Neural cell (in vitro differentiated cells): Measurements from ENCODE around the gene CLEC1B.

Experiments used
- EP300 ChIP-seq: fragments of 450-650 bp; conservative IDR thresholded peaks from 2 replicates; pipeline ENCODE4 v1.6.1; 2014; ENCODE audit warnings: antibody characterized with exemption, mild to moderate bottlenecking, moderate library complexity; ENCODE audit not compliant: poor library complexity, severe bottlenecking
- POLR2AphosphoS5 ChIP-seq: IDR thresholded peaks from 2 replicates; pipeline ENCODE4 v1.6.1; 2012
- RAD21 ChIP-seq: fragments of 450-650 bp; conservative IDR thresholded peaks from 2 replicates; pipeline ENCODE4 v1.6.1; 2014; ENCODE audit warnings: antibody characterized with exemption, mild to moderate bottlenecking, moderate library complexity
- TAF1 ChIP-seq: IDR thresholded peaks from 2 replicates; pipeline ENCODE4 v1.6.1; 2012; ENCODE audit warnings: low read depth
- TF ChIP-seq, protein P1 (sequence below): fragments of 450-650 bp; IDR thresholded peaks from 2 replicates; pipeline ENCODE4 v1.5.1; 2014; ENCODE audit warnings: antibody characterized with exemption, mild to moderate bottlenecking, moderate library complexity; ENCODE audit not compliant: poor library complexity, severe bottlenecking

DNA sequence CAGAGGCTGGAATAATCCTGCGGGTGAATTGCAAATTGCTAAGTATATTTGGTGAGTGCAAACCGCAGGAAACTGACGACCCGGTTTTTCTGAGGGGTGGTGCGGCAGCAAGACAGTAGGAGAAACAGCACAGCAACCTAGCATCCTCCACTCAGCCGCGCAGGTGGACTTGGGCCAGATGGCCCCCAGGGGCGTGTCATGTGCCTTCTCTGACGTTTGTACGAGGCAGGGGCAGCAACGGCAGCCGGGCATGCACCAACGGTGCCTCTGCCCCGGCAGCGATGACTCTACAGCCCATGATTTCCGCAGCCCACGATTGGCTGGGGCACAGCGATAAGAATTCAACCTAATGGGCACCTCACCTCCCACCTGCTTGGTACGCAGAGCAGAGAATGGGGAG lies 55.7 kb downstream of the CLEC1B start:
- TF ChIP-seq, protein P1, sequence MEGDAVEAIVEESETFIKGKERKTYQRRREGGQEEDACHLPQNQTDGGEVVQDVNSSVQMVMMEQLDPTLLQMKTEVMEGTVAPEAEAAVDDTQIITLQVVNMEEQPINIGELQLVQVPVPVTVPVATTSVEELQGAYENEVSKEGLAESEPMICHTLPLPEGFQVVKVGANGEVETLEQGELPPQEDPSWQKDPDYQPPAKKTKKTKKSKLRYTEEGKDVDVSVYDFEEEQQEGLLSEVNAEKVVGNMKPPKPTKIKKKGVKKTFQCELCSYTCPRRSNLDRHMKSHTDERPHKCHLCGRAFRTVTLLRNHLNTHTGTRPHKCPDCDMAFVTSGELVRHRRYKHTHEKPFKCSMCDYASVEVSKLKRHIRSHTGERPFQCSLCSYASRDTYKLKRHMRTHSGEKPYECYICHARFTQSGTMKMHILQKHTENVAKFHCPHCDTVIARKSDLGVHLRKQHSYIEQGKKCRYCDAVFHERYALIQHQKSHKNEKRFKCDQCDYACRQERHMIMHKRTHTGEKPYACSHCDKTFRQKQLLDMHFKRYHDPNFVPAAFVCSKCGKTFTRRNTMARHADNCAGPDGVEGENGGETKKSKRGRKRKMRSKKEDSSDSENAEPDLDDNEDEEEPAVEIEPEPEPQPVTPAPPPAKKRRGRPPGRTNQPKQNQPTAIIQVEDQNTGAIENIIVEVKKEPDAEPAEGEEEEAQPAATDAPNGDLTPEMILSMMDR = no peak
- no peak for TF ChIP-seq RAD21
- TF ChIP-seq TAF1 = no peak
- TF ChIP-seq EP300 = no peak
- TF ChIP-seq POLR2AphosphoS5 = no peak
